OCI-LY1 (cell line): ENCODE measurements around the gene ELAVL1.
"Not testable (repeated sequence)": the region's sequence is repeated elsewhere in the genome, so short reads cannot be mapped to it uniquely, and the experiment has no call there.

Experiments
- CTCF ChIP-seq: fragments of 200-600 bp; sonication (generic), shearing (Covaris generic); IDR thresholded peaks from 2 replicates; pipeline ENCODE4 v1.5.1; 2017; ENCODE audit warnings: mild to moderate bottlenecking, antibody characterized with exemption, low read length, moderate library complexity, mixed read lengths
- EZH2 ChIP-seq: fragments of 200-600 bp; sonication (generic), shearing (Covaris generic); IDR thresholded peaks from 2 replicates; pipeline ENCODE4 v1.8.0; 2017; ENCODE audit warnings: borderline replicate concordance, mixed run types, mild to moderate bottlenecking, antibody characterized with exemption, low read length, moderate library complexity, mixed read lengths

GRCh38 chr19:8024256-8024655, 18.8 kb upstream of the ELAVL1 start:
- TF ChIP-seq CTCF, EZH2: not testable (repeated sequence)
